HCT116 (cell line): ENCODE results near the gene MARS1. TPM values are rescaled to one million over a fixed set of nuclear protein-coding genes. Genes with fewer than 3 reads are reported as not detected.

Source experiments
- ELF1 ChIP-seq: IDR thresholded peaks from 2 replicates; pipeline ENCODE4 v1.6.1; 2012; ENCODE audit warnings: low read depth, borderline replicate concordance
- POLR2A ChIP-seq: IDR thresholded peaks from 2 replicates; pipeline ENCODE4 v1.7.0; 2011; ENCODE audit warnings: borderline replicate concordance; ENCODE audit not compliant: insufficient read depth, insufficient read length; ENCODE audit errors: extremely low read depth
- RAD21 ChIP-seq: IDR thresholded peaks from 2 replicates; pipeline ENCODE4 v1.6.1; 2012; ENCODE audit warnings: low read depth, mild to moderate bottlenecking
- REST ChIP-seq: IDR thresholded peaks from 2 replicates; pipeline ENCODE4 v1.6.1; 2012; ENCODE audit warnings: low read depth
- SP1 ChIP-seq: IDR thresholded peaks from 2 replicates; pipeline ENCODE4 v1.6.1; 2012; ENCODE audit warnings: low read depth
- TCF7L2 ChIP-seq: IDR thresholded peaks from 2 replicates; pipeline ENCODE4 v1.7.0; 2011; ENCODE audit warnings: borderline replicate concordance, inconsistent platforms; ENCODE audit not compliant: insufficient read depth, insufficient read length; ENCODE audit errors: extremely low read depth
- YY1 ChIP-seq: IDR thresholded peaks from 2 replicates; pipeline ENCODE4 v1.6.1; 2011; ENCODE audit warnings: low read length, low read depth, moderate library complexity, mild to moderate bottlenecking; ENCODE audit not compliant: insufficient replicate concordance; ENCODE audit errors: extremely low read depth
- ZBTB33 ChIP-seq: IDR thresholded peaks from 2 replicates; pipeline ENCODE4 v1.6.1; 2011; ENCODE audit warnings: mild to moderate bottlenecking, low read length, moderate library complexity; ENCODE audit not compliant: insufficient replicate concordance; ENCODE audit errors: extremely low read depth
- ZFX ChIP-seq: fragments of 450-650 bp; IDR thresholded peaks from 2 replicates; pipeline ENCODE4 v1.6.1; 2017
- total RNA-seq: library from RNA; stranded (reverse); gene quantifications from one replicate; pipeline ENCODE4 v1.2.1, GENCODE V29; 2021; ENCODE audit not compliant: unreplicated experiment

The MARS1 gene
- total RNA-seq, 1 experiment from 2014 or later, result 344 TPM

- TF ChIP-seq ZBTB33 (peak; percentile 99), ZFX (peak; percentile 69), TCF7L2 (peak; percentile 68), RAD21 (no peak), SP1 (peak; percentile 63; the same call in 1 of the 2 replicates), REST (no peak), ELF1 (no peak; the same call in 1 of the 2 replicates), POLR2A (peak; percentile 41), YY1 (no peak)
- TF ChIP-seq, all 23 proteins: peak for 9
Measured at GRCh38 chr12:57546438-57547287, 58.8 kb downstream of the MARS1 start, which contains the start of gene DCTN2 (continued).
